ENCODE results near the gene APOL1.
A peak's percentile ranks its signal among the peaks of the same experiment; 100 is the strongest.
"Not testable (repeated sequence)": the region's sequence is repeated elsewhere in the genome, so short reads cannot be mapped to it uniquely, and the experiment has no call there.

APOL1 gene

GRCh38 chr22:36244522-36245391 lies 8.2 kb upstream of the APOL1 start:
- no peak for DNase-seq (ENCODE audit: low read depth, low spot score)

- DNase-seq (ENCODE audit: low read depth, low spot score), result no peak
These were observed 7.1 kb upstream of the APOL1 start for GRCh38 chr22:36245805-36246356.

GRCh38 chr22:36246718-36247117 lies 6.2 kb upstream of the APOL1 start:
- DNase-seq (ENCODE audit: low read depth, low spot score), result no peak

- no peak for DNase-seq (ENCODE audit: low read depth, low spot score)
These were observed 5.0 kb upstream of the APOL1 start for GRCh38 chr22:36247955-36248354.

- DNase-seq (ENCODE audit: low read depth, low spot score), result no peak
These were observed 3.8 kb upstream of the APOL1 start for GRCh38 chr22:36249160-36249559.

- DNase-seq (ENCODE audit: low read depth, low spot score), result not testable (repeated sequence)
These were observed 2.5 kb upstream of the APOL1 start for GRCh38 chr22:36250292-36250960.

GRCh38 chr22:36251979-36252608 lies 839 bp upstream of the APOL1 start:
- not testable (repeated sequence) for DNase-seq (ENCODE audit: low read depth, low spot score)

GRCh38 chr22:36253523-36254490 lies 874 bp downstream of the APOL1 start:
- DNase-seq (ENCODE audit: low read depth, low spot score), result no peak

GRCh38 chr22:36255572-36255971 lies 2.6 kb downstream of the APOL1 start:
- not testable (repeated sequence) for DNase-seq (ENCODE audit: low read depth, low spot score)

GRCh38 chr22:36256478-36256877 lies 3.5 kb downstream of the APOL1 start:
- no peak for DNase-seq (ENCODE audit: low read depth, low spot score)

- DNase-seq (ENCODE audit: low read depth, low spot score), result no peak
These were observed 4.4 kb downstream of the APOL1 start for GRCh38 chr22:36257308-36257707.

- no peak for DNase-seq (ENCODE audit: low read depth, low spot score)
These were observed 5.2 kb downstream of the APOL1 start for GRCh38 chr22:36257948-36258670.

- DNase-seq (ENCODE audit: low read depth, low spot score), result peak; percentile 79
These were observed 6.0 kb downstream of the APOL1 start for GRCh38 chr22:36258701-36259614.

GRCh38 chr22:36259615-36260300 lies 6.8 kb downstream of the APOL1 start:
- no peak for DNase-seq (ENCODE audit: low read depth, low spot score)

- DNase-seq (ENCODE audit: low read depth, low spot score), result peak; percentile 48
These were observed 8.7 kb downstream of the APOL1 start for GRCh38 chr22:36261675-36262074.

GRCh38 chr22:36262307-36262706 lies 9.4 kb downstream of the APOL1 start:
- not testable (repeated sequence) for DNase-seq (ENCODE audit: low read depth, low spot score)

- not testable (repeated sequence) for DNase-seq (ENCODE audit: low read depth, low spot score)
These were observed 10.3 kb downstream of the APOL1 start for GRCh38 chr22:36263216-36263673.

GRCh38 chr22:36263886-36264664 lies 11.1 kb downstream of the APOL1 start:
- not testable (repeated sequence) for DNase-seq (ENCODE audit: low read depth, low spot score)
